HG02938 (cell line): ENCODE measurements around the gene SLC35B2.

Experiments used
- ATAC-seq: cut with Tn5 transposase; IDR thresholded peaks from one replicate; pipeline ENCODE4 v1.9.1; 2021; ENCODE audit warnings: mild to moderate bottlenecking, moderate library complexity; ENCODE audit not compliant: unreplicated experiment

SLC35B2 gene

DNA sequence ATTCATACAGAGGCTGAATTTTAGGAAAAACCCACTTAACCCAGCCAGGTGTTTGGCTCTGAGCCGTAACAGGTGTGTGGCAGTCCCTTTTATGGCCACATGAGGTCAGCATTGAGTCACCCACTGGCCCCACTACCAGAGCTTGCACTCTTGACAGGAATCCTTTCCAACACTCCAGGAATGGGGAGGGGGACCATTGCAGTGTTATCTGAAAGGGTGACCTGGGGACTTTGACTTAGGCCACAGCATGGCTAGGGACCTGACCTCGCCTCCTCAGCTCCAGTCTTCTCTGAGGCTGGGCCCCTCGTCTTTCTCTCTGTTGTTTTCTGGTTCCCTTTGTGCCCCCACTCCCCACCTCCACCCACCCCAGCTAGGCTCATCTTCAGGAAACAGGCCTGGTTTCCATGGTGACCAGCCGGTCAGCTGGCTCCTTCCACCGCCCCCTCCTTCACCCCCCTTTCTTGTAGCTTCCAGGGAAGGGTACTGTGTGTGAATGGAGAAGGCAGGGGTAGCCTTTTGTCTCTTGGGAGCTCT lies 10.8 kb upstream of the SLC35B2 start:
- ATAC-seq, result no peak

GRCh38 chr6:44267252-44267651 lies 9.9 kb upstream of the SLC35B2 start:
- no peak for ATAC-seq

DNA sequence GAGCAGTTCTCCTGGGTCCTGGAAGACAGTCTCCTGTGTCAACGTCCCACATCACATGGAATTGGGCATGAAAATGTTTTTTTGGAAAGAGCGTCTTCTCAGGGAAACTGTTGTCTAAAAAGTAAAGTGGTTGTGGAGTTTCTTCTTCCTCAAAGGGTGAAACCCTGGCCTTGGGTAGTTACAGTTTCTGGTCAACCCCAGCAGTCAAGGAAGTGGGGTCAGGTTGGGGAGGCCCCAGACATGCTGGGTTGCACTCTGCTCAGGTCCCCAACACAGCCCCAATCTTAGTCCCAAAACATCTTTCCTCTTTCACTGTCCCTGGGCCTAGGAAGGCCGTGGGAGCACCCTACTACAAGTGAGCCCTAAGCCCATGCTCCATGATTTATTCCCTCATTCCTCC lies 9.0 kb upstream of the SLC35B2 start:
- ATAC-seq, result peak; percentile 34

- ATAC-seq, result no peak
These were observed 8.4 kb upstream of the SLC35B2 start for GRCh38 chr6:44265722-44266233.

- peak; percentile 28 for ATAC-seq
These were observed 7.8 kb upstream of the SLC35B2 start, which contains the start of gene NFKBIE for GRCh38 chr6:44265007-44265721. TSS of gene NFKBIE (minus strand) at chr6:44265551. CDS start at chr6:44265346, 205 bp downstream.

GRCh38 chr6:44264154-44265006 lies 7.1 kb upstream of the SLC35B2 start:
- no peak for ATAC-seq

- no peak for ATAC-seq
These were observed 6.2 kb upstream of the SLC35B2 start for GRCh38 chr6:44263354-44264100.

DNA sequence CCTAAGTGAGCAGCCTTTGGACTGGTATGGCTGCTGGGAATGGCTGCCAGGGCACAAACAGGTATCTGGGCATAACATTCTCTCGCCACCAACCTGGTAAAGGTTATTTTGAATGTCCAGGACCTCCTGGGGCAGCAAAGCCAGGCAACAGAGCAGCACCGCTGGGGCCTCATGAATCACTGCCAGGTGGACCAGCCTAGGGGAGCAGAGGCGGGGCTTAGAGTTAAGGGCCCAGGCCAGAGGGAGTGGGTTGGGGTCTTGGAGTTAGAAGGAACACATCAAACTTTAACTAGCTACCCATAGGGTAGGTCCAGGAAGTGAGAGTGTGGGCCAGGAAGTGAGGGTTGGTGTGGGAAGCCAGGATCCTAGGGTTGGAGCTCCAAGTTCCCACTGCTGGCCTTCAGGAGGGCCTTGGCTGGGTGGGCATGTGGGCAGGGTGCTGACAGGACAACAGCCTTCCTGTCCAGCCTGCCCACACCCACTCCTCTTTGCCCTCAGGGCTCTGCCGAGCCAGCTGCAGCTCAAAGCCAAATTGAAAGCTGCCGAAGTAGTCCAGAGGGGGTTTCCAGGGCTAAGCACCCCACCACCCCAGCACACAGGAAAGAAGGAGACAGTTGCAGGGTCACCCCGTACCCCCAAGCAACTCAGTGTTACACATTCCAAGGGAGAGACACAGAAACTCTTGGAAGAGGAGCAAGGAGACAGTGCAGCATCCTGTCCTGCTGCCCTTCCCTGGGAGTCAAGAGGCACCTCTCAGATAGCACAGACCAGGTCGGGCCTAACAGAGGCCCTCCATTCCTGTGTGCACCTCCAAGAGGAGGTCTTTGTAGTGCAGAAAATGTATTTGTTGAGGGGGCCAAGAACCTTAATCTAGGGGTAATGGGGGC lies 5.4 kb upstream of the SLC35B2 start:
- ATAC-seq, result no peak

- ATAC-seq, result no peak
These were observed 4.3 kb upstream of the SLC35B2 start for GRCh38 chr6:44261581-44261980.

DNA sequence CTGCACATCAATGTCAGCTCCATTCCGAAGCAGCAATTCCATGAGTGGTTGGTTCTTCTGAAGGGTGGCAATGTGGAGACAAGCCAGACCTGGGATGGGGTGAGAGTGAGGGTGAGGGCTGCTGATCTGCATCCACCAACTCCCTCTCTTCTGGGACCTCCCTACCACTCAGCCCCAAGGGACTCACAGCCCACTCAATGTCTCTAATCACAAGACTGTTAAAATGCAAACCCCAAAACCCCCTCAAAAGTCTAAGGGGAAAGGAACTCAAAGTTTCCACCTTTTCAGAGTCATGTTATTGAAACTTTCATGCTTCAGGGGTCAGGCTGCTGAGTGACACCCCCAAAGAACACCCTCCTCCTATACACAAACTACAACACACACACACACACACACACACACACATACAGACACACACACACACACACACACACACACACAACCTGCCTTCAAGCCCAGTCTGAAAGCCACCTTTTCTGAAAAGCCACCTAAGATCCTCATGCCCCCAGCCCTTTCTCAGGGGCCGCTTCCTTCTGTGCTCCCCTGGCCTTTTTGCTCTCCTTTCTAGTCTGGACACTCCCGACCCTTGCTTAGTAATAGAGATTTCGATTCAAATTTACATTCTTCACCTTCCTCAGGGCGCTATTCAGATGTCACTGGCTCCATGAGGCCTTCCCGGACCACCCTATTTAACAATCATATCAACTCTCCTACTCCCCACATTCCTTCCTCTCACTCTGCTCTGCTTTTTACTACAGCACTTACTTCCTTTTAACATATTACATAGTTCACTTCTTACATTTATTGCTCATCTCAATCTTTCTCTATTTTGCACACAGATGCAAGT lies 3.3 kb upstream of the SLC35B2 start:
- ATAC-seq, result no peak

- ATAC-seq, result no peak
These were observed 2.7 kb upstream of the SLC35B2 start for GRCh38 chr6:44260011-44260410.

- ATAC-seq, result no peak
These were observed 1.6 kb upstream of the SLC35B2 start for GRCh38 chr6:44258921-44259320.

DNA sequence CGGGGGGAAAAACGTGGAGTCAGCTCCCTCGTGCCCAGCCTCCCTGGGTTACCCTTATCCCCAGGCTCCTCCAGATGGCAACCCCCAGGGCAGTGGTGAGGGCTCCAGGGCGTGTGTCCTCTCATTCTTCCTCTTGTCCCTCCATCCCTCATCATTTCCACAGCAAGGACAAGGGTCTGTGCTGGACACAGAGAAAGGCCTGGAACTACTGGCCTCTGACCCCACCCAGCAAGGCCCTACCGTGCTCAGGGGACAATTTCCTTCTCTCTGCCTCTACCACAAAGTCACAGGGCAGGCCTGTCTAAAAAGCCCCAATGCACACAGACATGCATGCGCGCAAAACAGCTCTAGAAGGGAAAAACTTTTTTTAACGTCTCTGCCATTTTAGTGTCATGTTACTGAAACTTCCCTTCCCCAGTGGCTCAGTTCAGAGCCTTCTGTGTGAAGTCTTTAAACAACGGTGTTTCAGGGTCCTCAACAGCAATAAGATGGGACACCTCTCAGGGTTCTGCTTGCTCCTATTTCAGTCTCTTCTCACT lies 1.1 kb upstream of the SLC35B2 start:
- ATAC-seq, result no peak

- peak; percentile 7 for ATAC-seq
These were observed 511 bp upstream of the SLC35B2 start for GRCh38 chr6:44257753-44258324.

DNA sequence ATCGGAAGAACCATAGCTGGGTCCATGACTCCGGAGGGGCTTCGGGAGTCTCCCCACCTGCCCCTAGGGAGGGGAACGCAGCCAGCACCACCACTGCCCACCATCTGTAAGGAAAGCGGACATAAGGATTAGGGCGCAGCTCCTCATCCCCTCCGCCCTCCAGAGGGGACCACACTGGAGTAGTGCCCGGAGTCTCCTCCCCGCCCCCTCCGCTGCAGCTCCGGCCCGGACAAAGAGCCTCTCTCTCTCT lies 628 bp downstream of the SLC35B2 start:
- no peak for ATAC-seq

DNA sequence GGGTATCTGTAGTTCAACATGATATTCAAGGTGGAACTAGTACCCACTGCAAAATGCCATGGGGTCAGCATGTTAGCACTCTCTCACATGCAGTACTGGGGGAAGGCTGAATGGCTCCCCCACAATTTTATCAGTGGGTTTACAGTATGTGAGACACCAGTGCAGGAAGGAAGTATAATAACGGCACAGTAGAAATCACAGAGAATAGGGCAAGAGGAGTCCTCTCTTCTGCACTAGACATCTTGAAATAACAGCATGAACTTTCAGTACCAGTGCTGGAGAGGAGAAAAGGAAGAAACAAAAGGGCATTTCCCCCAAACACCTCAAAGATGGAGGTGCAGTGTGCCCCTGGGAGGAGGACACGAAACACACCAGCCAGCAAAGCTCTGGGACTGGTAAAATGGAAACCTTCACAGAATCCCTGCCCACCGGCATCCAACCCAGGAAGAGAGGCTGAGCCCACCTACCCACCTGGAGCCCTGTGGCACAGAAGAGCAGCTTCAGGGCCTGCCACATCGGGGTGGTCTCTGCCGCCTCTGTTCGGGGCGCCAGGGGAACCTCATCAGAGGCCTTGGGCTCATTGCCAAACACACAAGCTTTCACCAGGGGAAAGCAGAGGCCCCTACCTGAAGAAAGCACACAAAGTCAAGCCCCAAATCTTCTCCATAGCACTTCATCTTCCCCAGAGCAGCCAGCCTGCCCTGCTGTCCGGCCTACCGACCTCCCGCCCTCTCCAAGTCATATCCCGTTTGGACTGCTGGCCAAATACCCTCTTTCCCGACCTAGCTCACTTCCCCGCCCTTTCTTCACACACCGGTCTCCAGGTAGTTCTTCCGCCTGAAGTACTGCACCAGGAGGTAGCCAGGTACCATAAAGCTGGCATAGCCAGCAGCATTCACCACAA lies 1.2 kb downstream of the SLC35B2 start:
- ATAC-seq, result no peak

GRCh38 chr6:44255105-44255808 lies 2.1 kb downstream of the SLC35B2 start:
- no peak for ATAC-seq
